Thyroid gland (tissue), 4 donors: ENCODE measurements around the gene ZNF71.

Source experiments
- POLR2A ChIP-seq, 2 donors: fragments of 450-650 bp; IDR thresholded peaks; one replicate each; pipeline ENCODE4 v1.6.1; 2017; ENCODE audit warnings: antibody characterized with exemption in 2 of 2, mild to moderate bottlenecking in 2 of 2, moderate library complexity in 1 of 2
- TF ChIP-seq, protein P1 (sequence below), 6 experiments: fragments of 200-600 bp in 3 of 6; fragments of 450-650 bp in 3 of 6; sonication (generic) in 3 of 6; IDR thresholded peaks; one replicate each; pipeline ENCODE4 v1.5.1; 2016 to 2019; ENCODE audit warnings: antibody characterized with exemption in 6 of 6, mild to moderate bottlenecking in 2 of 6, inconsistent platforms in 1 of 6, moderate library complexity in 1 of 6

DNA sequence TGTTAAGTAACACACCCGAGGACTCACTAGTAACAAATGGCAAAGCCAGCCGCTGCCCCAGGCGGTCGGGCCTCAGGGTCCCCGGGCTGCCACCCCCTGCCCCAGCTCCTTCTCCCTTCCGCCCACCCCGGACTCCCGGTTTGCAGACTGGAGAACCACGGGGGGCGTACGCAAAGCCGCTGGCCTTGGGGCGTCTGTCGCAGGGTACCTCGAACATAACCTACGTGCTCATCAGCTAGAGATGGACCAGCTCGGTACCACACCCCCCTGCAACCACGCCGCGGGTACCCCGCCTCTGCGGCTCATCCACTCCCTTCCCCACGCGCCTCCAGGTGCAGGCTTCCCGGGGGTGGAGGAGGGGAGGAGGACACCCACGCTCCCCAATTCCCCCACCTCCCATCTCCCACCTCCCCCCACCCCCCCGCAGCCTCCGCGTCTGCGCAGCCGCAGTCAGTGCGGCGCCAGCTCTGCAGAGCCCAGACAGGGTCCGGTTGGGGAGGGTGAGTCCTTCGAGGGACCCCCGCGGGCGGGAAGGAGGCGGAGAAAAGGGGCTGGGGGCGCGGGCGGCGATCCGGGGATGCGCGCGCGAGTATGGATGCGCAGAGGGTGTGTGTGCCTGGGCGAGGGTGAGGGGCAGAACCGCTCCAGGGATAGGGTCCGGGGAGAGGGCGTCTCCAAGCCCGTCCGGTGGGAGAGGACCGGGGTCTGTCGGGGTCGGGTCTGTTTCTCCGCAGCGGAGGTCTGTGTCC is 47.8 kb downstream of the ZNF71 start, which contains the start of gene SMIM17:
- TF ChIP-seq POLR2A (IDR thresholded peaks at IDR 0.05): no peak
- TF ChIP-seq, protein P1, sequence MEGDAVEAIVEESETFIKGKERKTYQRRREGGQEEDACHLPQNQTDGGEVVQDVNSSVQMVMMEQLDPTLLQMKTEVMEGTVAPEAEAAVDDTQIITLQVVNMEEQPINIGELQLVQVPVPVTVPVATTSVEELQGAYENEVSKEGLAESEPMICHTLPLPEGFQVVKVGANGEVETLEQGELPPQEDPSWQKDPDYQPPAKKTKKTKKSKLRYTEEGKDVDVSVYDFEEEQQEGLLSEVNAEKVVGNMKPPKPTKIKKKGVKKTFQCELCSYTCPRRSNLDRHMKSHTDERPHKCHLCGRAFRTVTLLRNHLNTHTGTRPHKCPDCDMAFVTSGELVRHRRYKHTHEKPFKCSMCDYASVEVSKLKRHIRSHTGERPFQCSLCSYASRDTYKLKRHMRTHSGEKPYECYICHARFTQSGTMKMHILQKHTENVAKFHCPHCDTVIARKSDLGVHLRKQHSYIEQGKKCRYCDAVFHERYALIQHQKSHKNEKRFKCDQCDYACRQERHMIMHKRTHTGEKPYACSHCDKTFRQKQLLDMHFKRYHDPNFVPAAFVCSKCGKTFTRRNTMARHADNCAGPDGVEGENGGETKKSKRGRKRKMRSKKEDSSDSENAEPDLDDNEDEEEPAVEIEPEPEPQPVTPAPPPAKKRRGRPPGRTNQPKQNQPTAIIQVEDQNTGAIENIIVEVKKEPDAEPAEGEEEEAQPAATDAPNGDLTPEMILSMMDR (IDR thresholded peaks at IDR 0.05): no peak
